Measurements from ENCODE around the gene XAB2.

Gene XAB2

GRCh38 chr19:7629347-7630054 is at the start of gene XAB2, which contains the start of gene PET100:
Gene XAB2, minus strand, starts transcription at chr19:7629545. Its CDS starts 18 bp downstream, at chr19:7629527.
Gene PET100, plus strand, starts transcription at chr19:7629793. Its CDS starts 41 bp downstream, at chr19:7629834.
- DNase-seq (ENCODE audit: low spot score) = peak; percentile 98

- no peak for DNase-seq (ENCODE audit: low spot score)
Measured at GRCh38 chr19:7677669-7678311, 48.4 kb upstream of the XAB2 start.

- no peak for DNase-seq (ENCODE audit: low spot score)
Measured at GRCh38 chr19:7676854-7677253, 47.5 kb upstream of the XAB2 start, which contains the start of gene MCEMP1. Gene MCEMP1, plus strand, starts transcription at chr19:7677090. Its CDS starts 31 bp downstream, at chr19:7677121.

- no peak for DNase-seq (ENCODE audit: low spot score)
Measured at GRCh38 chr19:7676376-7676775, 47.0 kb upstream of the XAB2 start.

- peak; percentile 33 for DNase-seq (ENCODE audit: low spot score)
Measured at GRCh38 chr19:7674010-7675005, 45.0 kb upstream of the XAB2 start.

GRCh38 chr19:7672522-7672921 is 43.2 kb upstream of the XAB2 start:
- no peak for DNase-seq (ENCODE audit: low spot score)

GRCh38 chr19:7670790-7671189 is 41.4 kb upstream of the XAB2 start:
- no peak for DNase-seq (ENCODE audit: low spot score)

GRCh38 chr19:7670150-7670783 is 40.9 kb upstream of the XAB2 start:
- DNase-seq (ENCODE audit: low spot score) = no peak

GRCh38 chr19:7669641-7670040 is 40.3 kb upstream of the XAB2 start:
- DNase-seq (ENCODE audit: low spot score) = no peak

- no peak for DNase-seq (ENCODE audit: low spot score)
Measured at GRCh38 chr19:7668842-7669241, 39.5 kb upstream of the XAB2 start, which contains the start of gene RETN. Gene RETN, plus strand, starts transcription at chr19:7669049. Its CDS starts 278 bp downstream, at chr19:7669327.

- no peak for DNase-seq (ENCODE audit: low spot score)
Measured at GRCh38 chr19:7665076-7665475, 35.7 kb upstream of the XAB2 start.

GRCh38 chr19:7663706-7664105 is 34.4 kb upstream of the XAB2 start:
- DNase-seq (ENCODE audit: low spot score) = no peak

- no peak for DNase-seq (ENCODE audit: low spot score)
Measured at GRCh38 chr19:7662657-7663056, 33.3 kb upstream of the XAB2 start.

GRCh38 chr19:7661744-7662538 is 32.6 kb upstream of the XAB2 start:
- no peak for DNase-seq (ENCODE audit: low spot score)

- DNase-seq (ENCODE audit: low spot score) = peak; percentile 66
Measured at GRCh38 chr19:7658219-7658686, 28.9 kb upstream of the XAB2 start.

GRCh38 chr19:7657131-7657751 is 27.9 kb upstream of the XAB2 start:
- no peak for DNase-seq (ENCODE audit: low spot score)

- no peak for DNase-seq (ENCODE audit: low spot score)
Measured at GRCh38 chr19:7655581-7655980, 26.2 kb upstream of the XAB2 start.

- DNase-seq (ENCODE audit: low spot score) = no peak
Measured at GRCh38 chr19:7654401-7654800, 25.1 kb upstream of the XAB2 start.

- DNase-seq (ENCODE audit: low spot score) = peak; percentile 82
Measured at GRCh38 chr19:7652061-7652641, 22.8 kb upstream of the XAB2 start.

GRCh38 chr19:7650148-7650547 is 20.8 kb upstream of the XAB2 start:
- no peak for DNase-seq (ENCODE audit: low spot score)

All from activated CD4-positive, alpha-beta T cell treated with anti-CD3 and anti-CD28 coated beads, Interleukin-2, Interleukin-4, amounts not matched to agents 100 ng/mL and 50 ng/mL, durations not matched to agents 16 hours and 8 hours (primary cell).